GM21619 (cell line): ENCODE data around the gene RAB11FIP3.

Experiments
- ATAC-seq: cut with Tn5 transposase; IDR thresholded peaks from one replicate; pipeline ENCODE4 v1.9.1; 2021; ENCODE audit not compliant: unreplicated experiment

Gene RAB11FIP3

DNA sequence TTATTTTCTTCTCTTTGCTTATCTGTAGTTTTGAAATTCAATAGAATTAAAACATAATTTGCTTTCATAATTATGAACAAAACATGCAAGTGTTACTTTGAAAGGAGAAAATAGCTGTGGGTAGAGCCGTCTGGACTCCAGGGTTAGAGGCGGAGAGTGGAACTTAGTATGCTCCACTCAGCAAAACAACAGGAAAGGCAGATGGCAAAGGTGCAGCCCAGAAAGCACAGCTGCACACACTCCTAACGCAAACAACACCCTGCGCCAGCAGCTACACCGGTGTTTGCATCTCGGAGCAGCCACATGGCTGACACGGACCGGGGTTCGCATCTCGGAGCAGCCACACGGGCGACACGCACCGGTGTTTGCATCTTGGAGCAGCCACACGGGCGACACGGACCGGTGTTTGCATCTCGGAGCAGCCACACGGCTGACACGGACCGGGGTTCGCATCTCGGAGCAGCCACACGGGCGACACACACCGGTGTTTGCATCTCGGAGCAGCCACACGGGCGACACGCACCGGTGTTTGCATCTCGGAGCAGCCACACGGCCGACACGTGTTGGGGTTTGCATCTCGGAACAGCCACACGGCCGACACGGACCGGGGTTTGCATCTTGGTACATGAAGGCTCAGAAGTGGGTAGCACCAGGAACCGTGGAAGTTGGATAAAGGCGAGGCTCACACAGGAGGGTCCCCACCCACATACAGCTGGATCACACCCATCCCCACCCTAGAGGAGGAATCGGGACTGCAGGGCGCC, 89.9 kb downstream of the RAB11FIP3 start:
- ATAC-seq = no peak

DNA sequence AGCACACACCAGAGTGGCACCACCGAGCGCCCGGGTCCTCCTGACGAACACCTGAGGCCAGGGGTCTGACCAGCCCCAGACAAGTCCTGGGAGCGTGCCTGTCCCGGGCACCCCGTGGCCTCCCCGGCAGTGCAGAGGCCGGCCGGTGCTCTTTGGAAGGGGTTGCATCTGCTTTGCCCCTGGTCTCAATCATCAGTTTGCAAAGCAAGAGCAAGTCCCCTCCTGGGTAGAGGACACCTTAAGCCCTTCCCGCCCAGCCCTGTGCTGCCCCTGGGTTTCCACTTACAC, 90.4 kb downstream of the RAB11FIP3 start:
- ATAC-seq = no peak

DNA sequence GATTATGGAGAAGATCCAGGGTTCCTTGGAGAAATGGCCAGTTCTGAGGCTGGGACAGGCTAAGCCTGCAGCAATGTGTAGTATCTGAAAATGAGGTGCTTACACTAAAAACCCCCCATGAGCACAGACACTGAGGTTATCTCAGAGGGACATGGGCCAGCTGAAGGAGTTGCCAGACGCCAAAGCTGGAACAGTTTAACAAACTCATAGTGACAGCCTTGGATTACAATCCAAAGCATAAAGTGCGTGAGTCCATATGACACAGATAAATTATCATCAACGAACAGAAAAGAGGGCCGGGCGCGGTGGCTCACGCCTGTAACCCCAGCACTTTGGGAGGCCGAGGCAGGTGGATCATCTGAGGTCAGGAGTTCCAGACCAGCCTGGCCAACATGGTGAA, 90.9 kb downstream of the RAB11FIP3 start:
- ATAC-seq = no peak

GRCh38 chr16:518858-519257, 93.4 kb downstream of the RAB11FIP3 start:
- no peak for ATAC-seq

DNA sequence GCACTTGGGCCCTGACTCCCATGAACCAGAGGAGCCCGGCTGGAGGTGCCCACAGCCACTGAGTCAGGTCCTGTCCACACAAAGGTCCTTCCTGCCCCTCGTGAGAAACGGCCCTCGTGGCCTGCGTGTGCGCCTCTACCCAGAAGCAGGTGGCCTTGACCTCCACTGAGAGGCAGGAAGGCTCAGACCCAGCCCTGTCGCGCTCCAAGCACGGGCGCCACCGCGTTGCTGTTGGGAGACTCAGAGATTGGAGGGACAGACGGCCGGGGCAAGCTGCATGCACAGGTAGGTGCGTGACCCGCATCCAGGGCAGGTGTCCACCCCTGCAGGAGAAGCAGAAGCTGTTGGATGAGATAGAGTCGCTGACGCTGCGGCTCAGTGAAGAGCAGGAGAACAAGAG, 94.0 kb downstream of the RAB11FIP3 start:
- no peak for ATAC-seq

GRCh38 chr16:519841-520687, 94.6 kb downstream of the RAB11FIP3 start:
- ATAC-seq = no peak

GRCh38 chr16:520847-521246, 95.4 kb downstream of the RAB11FIP3 start:
- no peak for ATAC-seq

GRCh38 chr16:521381-522210, 96.1 kb downstream of the RAB11FIP3 start:
- no peak for ATAC-seq

DNA sequence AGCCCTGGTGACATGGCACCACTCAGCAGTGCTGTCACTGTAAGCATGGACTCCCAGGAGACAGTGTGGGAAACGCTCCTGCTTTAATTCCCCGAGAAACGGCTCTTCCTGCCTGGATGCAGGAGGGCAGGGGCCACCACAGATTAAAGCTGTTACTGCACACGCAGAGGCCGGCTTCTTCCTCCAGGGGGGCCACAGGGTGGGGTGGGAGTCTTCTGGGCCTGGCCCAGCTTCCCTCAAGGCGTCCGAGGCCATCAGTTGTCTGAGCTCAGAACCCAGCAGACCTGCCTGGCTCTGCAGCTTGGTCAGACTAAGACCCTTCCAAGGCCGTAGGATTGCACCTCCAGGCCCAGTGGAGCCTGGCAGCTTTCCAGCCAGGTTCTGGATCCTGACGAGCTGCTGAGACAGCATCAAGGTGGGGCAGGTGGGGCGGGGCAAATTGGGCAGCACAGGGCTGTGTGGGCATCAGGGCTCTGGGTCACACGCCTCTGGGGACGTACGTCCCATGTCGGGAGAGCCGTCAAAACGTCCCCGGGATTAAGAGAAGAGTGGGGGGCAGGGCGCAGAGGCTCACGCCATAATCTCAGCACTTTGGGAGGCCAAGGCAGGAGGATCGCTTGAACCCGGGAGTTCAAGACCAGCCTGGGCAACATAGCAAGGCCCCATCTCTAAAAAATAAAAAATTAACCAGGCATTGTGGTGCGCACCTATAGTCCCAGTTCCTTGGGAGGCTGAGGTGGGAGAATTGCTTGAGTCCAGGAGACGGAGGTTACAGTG, 97.1 kb downstream of the RAB11FIP3 start:
- no peak for ATAC-seq

DNA sequence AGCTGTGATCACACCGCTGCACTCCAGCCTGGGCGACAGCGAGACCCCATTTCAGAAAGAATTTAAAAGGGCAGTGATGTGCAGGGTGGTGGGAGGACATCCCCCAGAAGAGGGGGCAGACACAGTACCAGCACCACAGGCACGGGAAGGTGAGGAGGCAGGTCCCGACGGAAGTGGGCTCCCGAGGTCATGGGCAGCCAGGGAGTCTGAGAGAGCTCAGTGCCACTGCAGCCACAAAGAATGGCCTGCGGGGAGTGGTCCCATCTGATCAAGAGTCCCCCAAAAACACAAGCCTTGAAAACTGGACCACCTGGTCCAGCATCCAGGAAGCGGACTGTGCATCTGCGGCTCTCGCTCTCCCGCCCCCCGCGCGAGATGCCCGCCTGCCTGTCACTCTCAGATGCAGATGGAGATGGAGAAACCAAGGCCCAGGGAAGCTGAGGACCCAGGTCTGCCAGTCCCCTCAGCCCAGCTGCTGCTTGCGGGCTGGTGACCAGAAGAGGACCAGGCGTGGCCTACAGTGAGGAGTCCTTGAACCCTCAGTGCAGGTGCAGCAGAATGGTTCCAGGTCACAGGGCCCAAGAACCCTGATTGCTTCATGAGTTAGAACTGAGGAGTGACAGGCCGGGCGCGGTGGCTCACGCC, 97.8 kb downstream of the RAB11FIP3 start:
- no peak for ATAC-seq

DNA sequence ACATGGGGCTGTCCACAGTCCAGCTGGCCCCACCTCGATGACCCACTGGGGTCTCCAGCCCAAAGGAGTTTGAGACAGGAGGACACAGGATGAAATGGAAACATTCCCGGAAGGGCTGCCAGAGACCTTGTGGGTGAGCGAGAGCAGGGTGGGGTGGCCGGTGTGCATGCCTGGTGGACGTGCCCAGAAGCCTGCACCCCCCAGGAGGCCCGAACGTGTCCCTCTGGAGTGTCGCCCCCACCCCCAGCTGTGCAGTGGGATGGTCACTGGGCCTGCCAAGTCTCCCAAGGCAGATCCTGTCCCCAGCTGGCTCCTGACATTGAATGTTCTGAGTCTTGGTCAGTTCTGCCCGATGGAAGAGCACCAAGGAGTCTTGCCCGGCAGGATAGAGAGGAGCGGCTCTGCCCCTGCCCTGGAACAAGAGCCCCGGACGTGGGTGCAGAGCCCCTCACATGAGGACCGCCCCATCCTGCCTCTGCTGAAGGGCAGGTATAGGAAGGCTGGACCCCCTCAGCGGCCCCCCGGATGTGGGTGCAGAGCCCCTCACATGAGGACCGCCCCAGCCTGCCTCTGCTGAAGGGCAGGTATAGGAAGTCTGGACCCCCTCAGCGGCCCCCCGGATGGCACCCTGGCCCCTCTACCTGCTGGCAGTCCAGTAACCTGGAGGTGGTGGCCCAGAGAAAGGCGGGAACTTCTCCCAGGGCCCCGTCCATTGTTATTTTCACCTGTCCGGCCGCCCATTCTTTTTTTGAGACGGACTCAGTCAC, 99.0 kb downstream of the RAB11FIP3 start:
- no peak for ATAC-seq

GRCh38 chr16:525123-525519, 99.7 kb downstream of the RAB11FIP3 start:
- ATAC-seq = no peak

- ATAC-seq = no peak
These were observed 100.2 kb downstream of the RAB11FIP3 start for GRCh38 chr16:525520-526180.

DNA sequence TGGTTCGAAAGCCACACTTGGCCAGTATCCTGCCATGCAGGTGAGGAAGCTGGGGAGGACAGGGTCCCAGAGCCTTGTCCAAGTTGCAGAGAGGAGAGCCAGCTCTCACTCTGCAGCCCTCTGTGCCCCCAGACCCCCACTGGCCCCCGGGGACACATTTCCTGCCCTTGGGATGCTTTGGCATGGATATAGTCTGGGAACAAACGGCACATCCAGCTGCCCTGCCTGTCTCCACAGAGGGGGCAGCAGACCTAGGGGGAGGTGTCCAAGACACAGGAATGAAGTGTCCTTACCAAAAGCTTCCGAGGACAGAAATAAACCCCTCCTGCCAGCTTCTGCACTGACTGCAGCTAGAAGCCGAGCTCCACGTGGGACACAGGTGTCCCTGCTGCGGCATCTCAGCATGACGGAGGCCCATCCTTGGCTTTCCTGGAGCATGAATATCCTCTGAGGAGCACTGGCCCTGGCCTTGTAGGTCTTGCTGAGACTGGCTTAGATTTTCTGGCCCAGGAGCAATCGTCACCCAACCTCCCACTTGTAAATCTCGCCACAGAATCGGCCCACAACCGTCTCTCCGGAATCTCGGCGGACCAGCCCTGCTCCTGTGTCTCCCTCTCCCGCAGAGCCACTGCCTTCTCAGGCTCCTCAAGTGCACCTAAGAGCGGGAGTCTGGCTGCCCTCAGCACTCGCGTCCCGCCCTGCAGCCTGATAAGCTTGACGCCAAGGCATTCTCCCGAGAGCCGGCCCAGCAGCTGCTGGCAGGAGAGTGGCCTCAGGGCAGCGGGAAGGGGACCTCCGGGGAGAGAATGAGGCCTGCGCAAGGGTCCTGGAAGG, 100.9 kb downstream of the RAB11FIP3 start:
- no peak for ATAC-seq

DNA sequence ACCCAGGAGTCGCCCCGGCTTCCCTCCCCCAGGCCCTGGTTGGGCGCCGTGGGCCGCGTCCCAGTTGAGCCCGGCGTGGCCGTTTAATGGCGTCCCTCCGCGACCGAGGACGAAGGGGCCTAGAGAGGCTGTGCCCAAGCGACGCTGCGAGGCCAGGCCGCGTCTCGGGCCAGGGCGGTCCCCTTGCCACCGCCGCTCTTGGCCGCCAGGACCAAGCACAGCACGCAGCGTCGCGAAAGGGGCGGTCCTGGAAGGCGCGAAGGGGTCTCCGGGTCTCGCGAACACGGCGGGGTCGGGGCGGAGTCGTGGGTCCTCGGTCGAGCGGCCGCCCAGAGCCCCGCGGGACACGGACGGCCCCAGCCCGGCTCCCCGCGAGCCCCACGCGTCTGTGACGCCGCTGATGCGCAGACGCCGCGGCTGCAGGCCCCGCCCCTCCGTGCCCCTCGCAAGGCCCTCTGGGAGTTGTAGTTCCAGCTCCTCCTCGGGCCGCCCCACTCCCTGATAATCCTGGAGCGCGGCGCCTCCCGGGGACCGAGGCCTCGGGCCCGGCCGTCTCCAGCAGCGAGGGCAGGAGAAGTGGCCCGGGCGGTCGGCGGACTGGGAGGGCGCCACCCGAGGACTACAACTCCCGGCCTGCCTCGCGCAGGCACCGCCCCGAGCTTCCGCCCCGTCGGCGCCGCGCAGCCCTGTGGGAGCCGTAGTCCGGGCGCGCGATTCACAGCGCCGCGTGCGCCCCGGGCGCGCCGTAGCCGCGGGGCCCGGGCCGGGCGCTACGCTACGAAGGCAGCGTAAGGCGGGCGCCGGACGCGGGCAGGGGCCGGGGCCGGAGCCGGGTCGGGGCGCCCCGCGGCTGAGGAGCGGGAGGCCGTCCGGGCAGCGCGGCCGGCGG, 101.8 kb downstream of the RAB11FIP3 start, which contains the start of gene CAPN15:
Gene CAPN15, plus strand, starts transcription at position 698 of the 889 bp plus-strand sequence. CDS start 19,127 bp downstream, outside the sequence.
- peak; percentile 53 for ATAC-seq

- ATAC-seq = peak; percentile 4
These were observed 102.9 kb downstream of the RAB11FIP3 start for GRCh38 chr16:528111-529011.
